ACHN (cell line): ENCODE measurements around the gene COPS3.
A peak's percentile ranks its signal among the peaks of the same experiment; 100 is the strongest.
"Not testable (repeated sequence)": the region's sequence is repeated elsewhere in the genome, so short reads cannot be mapped to it uniquely, and the experiment has no call there.

Experiments
- DNase-seq: peaks from one replicate; pipeline ENCODE4 v3.0.0-alpha.2; 2015
- in situ Hi-C: cut with HindIII; loops from 2 replicates; pipeline ENCODE4 v1.10.0; 2017; ENCODE audit warnings: low sequenced_read_pairs, low pct_ligation_motif_present, low pct_unique_long_range_greater_than_20kb

Gene COPS3

DNA sequence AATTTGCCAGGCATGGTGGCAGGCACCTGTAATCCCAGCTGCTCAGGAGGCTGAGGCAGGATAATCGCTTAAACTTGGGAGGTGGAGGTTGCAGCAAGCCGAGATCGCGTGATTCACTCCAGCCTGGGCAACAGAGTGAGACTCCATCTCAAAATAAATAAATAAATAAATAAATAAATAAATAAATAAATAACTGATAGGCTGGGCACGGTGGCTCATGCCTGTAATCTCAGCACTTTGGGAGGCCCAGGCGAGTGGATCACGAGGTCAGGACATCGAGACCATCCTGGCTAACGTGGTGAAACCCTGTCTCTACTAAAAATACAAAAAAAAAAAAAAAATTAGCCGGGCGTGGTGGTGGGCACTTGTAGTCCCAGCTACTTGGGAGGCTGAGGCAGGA is 25.4 kb downstream of the COPS3 start:
- in situ Hi-C loops, DNase-seq: not testable (repeated sequence)

DNA sequence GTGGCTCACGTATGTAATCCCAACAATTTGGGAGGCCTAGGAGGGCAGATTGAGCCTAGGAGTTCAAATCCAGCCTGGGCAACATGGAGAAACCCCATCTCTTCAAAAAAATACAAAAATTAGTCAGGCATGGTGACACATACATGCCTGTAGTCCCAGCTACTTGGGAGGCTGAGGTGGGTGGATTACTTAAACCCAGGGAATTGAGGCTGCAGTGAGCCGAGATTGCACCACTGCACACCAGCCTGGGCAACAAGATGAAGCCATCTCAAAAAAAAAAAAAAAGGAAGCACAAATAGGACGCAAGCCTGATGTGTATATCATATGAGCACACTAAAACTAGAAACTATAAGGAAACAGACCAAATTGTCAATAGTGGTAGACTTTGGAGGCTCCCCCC is 27.0 kb downstream of the COPS3 start:
- in situ Hi-C loops, result no loop called here

DNA sequence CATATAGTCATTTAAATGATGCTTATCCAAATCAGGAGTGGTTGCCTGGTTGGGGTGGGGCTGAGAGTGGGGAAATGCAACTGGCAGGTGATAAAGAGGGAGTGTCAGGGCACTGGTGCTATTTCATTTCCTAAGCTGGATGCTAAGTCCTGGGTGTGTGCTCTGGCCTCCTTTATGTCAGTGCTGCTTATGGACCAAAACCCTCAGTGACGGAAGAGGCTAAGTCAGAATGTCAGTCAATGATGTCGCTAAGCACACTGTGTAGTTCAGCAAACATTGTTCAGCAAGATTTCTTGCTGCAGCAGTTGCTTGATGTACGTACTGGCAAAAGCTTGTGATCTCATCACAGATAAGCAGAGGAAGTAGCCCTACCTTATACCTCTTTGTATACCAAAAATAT is 27.6 kb downstream of the COPS3 start:
- in situ Hi-C loops, result no loop called here
- no peak for DNase-seq

More for the DNA sequence above, 27.0 kb downstream of the COPS3 start:
- DNase-seq, result no peak

DNA sequence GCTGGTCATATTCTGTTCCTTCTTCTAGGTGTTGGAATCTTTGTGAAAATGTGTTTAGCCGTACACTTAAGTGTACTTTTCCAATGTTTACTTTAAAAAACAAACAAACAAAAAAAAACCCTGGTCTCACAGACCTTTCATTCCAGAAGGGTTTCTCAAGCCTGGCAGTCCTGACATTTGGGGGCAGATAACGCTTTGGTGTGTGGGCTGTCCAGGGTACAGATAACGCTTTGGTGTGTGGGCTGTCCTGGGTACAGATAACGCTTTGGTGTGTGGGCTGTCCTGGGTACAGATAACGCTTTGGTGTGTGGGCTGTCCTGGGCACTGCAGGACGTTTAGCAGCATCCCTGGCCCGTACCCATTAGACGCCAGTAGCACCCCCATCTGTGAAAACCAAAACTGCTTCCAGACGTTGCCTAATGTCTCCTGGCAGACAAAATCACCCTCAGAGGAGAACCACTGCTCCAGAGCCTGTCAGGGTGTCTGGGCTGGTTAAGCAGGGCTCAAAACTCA is 28.8 kb downstream of the COPS3 start:
- in situ Hi-C loops, result no loop called here
- no peak for DNase-seq

DNA sequence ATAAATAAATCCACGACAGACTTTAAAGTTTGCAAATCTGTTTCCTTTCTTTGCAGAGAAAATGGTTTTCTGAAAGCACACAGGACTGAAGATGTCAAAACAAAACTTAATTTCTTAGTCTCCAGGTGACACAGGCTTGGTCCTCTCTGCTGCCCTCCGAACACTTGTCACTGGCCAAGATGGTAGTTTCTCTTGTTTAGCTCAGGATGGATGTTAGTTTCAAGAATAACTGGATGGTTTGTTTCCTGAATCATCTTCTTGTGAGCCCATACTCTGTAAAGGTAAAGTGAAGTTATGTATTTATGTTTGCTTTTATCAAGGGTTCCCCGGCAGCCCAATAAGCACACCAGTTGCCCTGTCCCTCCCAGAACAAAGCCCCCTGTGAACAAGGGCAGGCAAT is 34.2 kb downstream of the COPS3 start:
- in situ Hi-C loops, result no loop called here
- no peak for DNase-seq

DNA sequence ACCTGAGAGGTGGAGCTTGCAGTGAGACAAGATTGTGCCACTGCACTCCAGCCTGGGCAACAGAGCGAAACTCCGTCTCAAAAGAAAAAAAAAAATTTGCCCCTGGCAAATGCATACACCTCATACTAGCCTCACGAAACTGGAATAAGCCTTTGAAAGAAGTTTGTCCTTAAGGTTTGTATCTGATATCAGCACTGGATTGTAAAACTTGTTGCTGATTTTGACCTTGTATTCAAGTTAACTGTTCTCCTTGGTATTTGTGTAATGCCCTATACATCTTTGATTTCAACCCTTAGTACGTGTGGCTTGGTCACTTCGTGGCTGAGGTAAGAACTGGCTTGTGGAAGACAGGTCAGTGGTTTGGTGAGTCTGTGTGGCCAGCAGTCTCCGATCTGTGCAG is 37.9 kb downstream of the COPS3 start:
- in situ Hi-C loops, result no loop called here
- DNase-seq, result no peak

DNA sequence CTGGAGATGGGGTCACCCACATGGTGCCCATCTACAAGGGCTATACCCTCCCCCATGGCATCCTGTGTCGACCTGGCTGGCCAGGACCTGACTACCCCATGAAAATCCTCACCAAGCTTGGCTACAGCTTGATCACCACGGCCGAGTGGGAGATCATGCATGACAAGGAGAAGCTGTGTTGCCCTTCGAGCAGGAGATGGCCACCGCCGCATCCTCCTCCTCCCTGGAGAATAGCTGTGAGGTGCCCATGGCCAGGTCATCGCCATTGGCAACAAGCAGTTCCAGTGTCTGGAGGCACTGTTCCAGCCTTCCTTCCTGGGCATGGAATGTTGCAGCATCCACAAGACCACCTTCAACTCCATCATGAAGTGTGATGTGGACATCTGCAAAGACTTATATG is 38.8 kb downstream of the COPS3 start:
- in situ Hi-C loops, result no loop called here
- no peak for DNase-seq

DNA sequence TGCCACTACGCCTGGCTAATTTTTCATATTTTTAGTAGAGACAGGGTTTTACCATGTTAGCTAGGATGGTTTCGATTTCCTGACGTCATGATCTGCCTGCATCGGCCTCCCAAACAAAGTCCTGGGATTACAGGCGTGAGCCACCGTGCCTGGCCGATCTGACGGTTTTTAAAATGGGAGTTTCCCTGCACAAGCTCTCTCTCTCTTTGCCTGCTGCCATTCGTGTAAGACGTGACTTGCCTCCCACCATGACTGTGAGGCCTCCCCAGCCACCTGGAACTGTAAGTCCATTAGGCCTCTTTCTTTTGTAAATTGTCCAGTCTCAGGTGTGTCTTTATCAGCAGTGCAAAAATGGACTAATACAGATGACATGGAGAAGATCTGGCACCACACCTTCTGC is 39.4 kb downstream of the COPS3 start:
- in situ Hi-C loops, result no loop called here
- no peak for DNase-seq

DNA sequence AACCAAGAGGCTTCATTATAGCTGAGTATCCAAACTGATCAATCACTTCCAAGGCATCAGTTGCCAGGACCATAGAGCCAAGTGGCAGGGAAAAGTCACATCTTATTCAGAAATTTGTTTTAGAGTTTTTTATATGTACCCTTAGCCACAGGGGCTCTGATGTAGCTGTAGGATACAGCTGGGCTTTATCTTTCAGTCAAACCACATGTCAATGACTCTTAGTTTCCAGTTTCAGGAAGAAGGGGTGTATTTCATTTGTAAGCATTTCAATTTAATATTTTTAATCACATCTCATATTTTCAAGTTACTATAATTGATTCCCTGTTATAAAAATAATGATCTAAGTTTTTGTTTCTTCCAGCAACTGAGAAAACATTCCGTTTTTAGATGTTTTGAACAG is 41.2 kb downstream of the COPS3 start:
- in situ Hi-C loops, result no loop called here
- DNase-seq, result no peak

DNA sequence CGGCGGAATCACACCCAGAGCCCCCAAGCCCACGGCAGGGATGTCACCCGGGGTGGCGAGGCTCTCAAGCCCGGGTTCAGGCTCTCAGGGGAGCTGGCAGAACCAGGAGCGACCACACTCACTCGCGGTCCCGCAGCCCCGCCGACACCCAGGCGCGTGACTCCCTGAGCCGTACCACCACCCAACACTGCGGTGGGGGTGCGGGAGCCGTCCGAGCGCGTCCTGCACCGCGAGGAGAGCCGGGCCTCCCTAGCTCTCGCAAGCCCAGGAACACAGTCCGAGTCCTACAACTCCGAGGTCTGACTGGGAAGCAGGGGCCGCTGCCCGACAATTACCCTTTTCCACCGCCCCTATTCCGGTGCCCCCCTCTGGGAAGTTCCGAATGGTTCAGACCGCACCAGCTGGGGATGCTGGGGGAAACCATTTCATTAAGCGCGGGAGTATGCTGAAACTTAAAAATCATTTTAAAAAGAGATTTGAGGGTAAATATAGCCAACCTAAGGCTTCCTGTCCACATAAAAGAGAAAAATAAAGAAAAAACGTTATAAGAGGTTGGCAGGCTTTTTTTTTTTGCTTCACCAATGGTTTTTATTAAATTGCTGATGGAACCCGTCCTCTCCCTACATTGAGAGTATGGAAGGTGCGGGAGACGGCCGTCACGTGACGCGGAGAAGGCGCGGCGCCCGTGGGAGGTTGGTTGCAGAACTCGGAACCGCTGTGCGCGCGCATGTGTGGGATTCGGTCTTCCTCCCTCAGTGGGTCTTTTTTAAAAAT is 43.8 kb downstream of the COPS3 start, which contains the start of gene FLCN:
Gene FLCN (minus strand): TSS at position 143 of the 774 bp plus-strand sequence. CDS start 9,031 bp downstream, outside the sequence.
- peak; percentile 87 for DNase-seq
- in situ Hi-C loops, result no loop called here

DNA sequence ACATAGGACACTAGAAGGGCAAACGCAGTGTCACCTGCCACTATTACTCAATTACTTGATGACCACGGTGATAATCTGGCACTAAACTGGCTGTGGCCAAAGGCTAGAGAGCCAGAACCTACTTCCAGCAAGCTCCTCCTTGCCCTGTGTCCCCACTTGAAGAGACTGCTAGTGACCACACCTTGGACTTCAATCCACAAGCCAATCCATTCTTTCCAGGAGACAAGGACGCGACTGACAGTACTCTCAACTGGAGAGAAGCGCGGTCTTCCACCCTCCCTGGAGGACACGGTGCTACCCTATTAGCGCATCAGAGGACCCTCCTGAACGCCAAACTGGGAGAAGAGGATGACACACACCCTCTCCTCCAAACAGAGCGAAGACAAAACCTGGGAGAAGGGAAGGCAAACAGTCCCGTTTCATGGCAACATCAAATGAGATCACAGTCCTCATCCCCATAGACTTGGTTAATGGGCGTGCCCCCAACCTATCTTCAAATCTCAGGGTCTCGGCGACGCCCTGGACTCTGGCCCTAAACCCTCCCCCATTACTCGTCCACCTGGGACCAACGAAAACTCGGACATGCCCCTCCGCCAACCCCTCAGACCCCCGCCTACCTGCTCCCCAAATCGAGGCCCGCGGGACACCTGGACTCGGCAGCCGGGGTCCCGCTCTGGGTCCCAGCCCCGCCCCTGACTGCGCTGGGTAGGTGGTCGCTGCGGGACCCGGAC is 44.6 kb downstream of the COPS3 start:
- in situ Hi-C loops, result no loop called here
- peak; percentile 45 for DNase-seq

DNA sequence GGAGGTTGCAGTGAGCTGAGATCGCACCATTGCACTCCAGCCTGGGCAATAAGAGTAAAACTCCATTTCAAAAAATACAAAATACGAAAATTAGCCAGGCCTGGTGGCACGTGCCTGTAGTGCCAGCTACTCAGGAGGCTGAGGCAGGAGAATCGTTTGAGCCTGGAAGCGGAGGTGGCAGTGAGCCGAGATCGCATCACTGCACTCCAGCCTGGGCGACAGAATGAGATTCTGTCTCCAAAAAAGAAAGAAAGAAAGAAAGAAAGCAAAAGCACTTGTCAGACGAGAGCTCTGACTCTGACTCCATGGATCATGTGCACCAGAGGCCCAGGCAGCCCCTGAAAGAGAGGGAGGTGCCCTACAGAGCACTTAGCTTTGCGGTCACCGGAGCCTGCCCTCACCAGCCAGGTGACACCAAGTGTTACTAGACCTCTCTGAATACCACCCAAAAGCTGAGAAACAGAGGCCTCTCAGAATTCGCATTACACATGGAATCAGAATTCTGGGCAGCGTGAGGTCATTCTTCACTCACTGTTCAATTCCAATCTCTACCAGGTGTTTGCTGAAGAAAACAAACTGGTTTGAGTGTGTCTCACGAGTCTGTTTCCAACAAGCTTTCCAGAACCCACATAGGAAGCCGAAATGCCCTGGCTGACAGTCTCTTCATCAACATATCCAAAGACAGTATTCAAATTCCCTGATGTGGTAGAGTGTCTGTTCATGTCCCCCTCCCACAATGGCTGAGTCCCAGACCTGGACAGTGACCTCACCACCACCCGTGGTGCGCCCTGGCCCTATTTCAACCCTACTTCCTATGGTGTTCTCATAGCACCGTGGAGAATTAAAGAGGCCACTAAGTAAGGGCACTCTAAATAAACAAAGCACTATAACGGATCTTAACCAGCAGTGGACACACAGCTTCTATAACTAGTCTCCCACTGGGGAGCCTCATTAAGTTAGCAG is 45.6 kb downstream of the COPS3 start:
- peak; percentile 76 for DNase-seq
- in situ Hi-C loops, result no loop called here

DNA sequence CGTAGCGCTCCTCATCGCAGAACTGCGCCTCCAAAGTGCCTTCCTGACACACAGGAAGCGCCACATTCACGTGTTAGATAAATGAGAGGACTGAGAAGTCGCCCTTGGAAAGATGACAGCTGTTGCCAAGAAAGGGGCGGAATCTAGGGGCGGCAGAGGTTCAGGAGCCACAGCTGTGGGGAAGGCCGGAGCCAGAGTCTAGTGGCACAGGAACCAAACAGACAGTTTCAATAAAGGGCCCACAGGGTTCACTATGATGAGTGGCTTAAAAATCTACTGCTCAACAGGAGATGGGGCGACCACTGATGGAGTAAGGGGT is 48.8 kb downstream of the COPS3 start:
- DNase-seq, result no peak
- in situ Hi-C loops, result no loop called here

DNA sequence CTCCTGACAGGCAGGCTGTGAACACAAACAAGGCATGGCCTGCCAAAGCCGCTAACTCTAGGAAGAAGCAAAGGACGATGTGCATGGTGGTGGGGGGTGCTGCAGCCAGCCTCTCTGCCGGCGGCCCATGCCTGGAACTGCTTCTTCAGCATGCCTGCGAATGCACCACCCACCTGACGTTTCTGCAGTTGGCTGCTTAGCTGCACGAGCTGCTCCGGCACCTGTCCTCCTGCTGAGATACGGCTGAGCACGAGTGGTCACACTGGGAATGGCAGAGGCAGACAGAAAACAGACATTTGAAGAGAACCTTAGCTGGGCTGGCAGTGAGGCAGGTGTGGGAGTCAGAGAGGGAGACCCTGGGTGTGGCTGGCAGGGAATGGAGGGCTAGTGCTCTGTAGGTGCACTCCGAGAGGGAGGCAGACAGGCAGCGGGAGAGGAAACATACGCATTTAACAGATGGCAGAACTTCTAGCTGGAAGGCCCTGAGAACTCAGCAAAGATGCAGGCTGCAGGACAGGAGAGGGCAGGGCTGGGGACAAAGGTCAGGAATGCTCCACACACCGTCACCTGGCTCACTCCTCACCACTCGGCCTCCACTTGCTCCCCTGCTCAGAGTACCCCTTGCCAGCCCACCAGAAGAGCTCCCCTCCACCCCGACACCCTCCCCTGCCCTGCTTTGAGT is 49.3 kb downstream of the COPS3 start:
- DNase-seq, result no peak
- in situ Hi-C loops, result no loop called here

DNA sequence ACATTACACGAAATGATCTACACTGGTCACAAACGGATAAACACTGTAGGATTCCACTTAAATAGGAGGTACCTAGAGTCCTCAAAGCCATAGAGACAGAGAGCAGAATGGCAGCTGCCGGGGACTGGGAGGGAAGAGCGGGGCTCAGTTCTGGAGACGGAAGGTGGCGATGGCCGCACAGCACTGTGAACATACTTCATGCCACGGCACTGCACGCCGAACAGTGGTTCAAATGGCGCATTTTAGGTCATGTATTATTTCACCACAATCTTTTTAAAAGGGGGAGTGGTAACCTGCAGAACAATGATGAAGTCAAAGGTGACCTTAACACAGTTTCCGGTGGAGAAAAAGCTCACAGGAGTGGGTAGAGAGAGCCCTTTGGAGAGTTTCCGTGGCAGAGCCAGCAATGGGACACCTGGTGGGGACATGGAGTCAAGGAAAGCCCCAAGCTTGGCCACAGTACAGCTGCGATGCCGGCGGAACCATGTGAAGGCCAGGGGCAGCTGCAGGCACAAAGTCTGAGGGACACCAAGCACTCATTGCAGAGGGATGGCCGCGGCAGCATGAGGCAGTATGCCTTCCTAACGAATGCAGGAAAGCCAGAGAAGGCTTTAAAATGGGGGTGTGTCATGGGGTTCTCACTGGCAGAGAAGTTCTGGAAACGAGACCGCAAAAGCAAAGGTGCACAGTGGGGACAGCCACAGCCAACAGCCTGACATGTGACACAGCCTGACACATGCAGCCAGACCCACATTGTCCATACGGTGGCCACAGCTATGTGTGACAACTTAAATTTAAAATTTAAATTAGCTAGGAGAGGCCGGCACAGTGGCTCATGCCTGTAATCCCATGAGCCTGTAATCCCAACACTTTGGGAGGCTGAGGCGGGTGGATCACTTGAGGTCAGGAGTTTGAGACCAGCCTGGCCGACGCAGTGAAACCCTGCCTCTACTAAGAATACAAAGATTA is 51.3 kb downstream of the COPS3 start:
- no peak for DNase-seq
- in situ Hi-C loops, result no loop called here

DNA sequence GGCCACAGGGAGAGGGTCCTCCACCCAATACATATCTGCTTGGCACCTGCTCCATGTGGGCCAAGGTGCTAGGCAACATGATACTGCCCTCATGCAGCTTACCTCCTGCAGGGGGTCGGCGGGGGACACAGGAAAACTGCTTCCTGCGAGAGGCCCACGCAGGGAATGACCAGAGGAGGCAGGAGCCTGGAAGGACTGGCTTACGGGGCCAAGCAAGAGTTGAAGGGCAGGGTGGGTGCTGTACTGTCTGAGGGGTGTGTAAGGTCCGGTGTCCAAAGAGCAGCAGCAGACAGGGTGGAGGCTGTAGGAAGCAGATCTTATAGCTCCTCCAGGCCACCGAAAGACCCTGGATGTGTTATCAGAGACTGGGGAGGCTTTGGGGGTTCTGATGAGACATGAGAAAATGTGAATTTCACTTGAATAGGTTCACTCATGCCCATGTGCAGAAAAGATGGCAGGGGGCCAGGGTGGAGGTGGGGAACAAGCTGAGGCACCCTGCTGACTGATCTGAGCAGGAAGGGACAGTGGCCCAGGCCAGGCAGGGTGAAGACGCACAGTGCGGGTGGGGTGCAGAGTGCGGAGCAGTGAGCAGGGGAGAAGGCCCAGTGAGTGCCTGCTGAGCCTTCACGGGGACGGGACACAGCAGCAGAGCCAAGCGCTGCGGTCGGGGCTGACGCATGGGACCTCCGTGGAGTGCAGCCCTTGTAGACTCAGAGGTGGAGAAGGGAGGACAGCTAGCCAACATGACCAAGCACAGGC is 52.3 kb downstream of the COPS3 start:
- in situ Hi-C loops, result no loop called here
- DNase-seq, result no peak
